ENCODE data around the gene IQCE. TPM values are rescaled to one million over a fixed set of nuclear protein-coding genes. Genes with fewer than 3 reads are reported as not detected.

The IQCE gene
- total RNA-seq, 3 donors from 2014 or later (not counting 1 experiment from before 2014, with no cell fraction given): 9.6 to 13.5 (median 11.3) TPM

DNA sequence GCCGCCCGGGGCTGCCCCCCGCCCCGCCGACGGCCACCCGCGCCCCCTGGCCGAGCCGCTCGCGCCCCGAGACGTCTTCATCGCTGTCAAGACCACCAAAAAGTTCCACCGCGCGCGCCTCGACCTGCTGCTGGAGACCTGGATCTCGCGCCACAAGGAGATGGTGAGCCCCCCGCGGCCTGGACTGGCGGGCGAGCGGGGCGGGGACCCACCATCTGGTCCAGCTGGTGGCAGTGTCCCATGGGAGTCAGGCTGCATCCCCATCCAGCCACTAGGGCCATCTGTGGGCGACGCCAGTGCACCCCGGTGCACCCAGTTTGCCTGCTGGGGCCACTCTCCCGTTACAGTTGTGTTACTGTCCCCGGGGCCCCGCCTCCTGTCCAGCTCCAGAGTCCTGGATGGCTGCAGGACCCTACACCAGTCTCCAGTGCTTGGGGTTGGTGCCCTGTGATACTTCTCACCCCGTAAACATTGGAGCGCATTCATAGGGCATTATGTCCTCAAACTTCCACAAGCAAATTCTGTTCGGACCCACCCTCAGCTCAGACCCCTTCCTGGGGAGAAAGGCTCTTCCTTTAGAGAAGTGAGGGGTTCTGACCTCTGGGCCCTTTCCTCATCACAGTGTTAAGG lies 38.5 kb upstream of the IQCE start:
- ATAC-seq: no peak

DNA sequence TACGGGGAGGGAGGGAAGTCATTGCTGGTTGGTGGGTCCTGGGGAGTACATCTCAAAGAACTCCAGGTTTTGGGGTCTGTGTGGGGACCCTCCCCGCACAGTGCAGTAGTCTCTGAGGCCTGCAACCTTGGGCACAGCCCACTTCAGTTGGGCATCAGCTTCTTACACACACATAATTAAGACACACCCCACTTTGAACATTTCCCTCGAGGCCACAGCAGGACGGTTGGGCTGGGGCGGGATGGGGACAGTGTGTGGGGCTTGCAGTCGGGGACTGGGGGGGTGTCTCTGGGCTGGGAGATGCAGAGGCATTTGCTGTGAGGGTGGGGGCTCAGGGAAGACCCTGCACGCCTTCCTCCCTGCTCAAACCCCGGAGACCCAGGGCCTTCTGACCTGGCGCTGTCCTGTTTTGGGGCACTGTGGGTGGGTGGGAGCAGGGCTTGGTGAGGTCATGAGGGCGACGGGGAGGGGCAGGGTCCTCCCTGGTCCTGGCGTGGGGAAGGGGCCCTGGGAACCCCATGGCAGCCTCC lies 38.0 kb upstream of the IQCE start:
- Histone ChIP-seq H3K36me3 (ENCODE audit: control insufficient read depth, insufficient read depth, low read length) (peaks cover 14% of the 10 kb centered on the region), H3K9me3 (ENCODE audit: control insufficient read depth, insufficient read depth, low read length) (no peaks in the 10 kb centered on the region), H3K27me3 (ENCODE audit: control insufficient read depth, insufficient read depth, low read length) (no peaks in the 10 kb centered on the region), H3K4me1 (ENCODE audit: control insufficient read depth, insufficient read depth, low read length) (peaks cover 60% of the 10 kb centered on the region), H3K27ac (ENCODE audit: low read length) (peak overlapping the region; percentile 65), H3K4me3 (ENCODE audit: low read length) (peak overlapping the region; percentile 71)
- ATAC-seq: peak in 1 of 3 donors; percentile 6
- Mint-ChIP-seq H3K27ac (peak overlapping the region; percentile 94 to 97), H3K27me3 (ENCODE audit: low read depth in 2 of 2) (no peaks in the 10 kb centered on the region), H3K4me1 (peaks cover 20 to 40% of the 10 kb centered on the region in 2 donors), H3K4me3 (peak overlapping the region; percentile 93), H3K9me3 (no peaks in the 10 kb centered on the region), H3K36me3 (no peaks in the 10 kb centered on the region)
- intact Hi-C loops (cut with micrococcal nuclease): loop anchor here (5.0 to 10.0 kb wide), 4 partner anchors 44 to 1614 kb away; partner anchors contain the start of genes GRIFIN and TTYH3
- DNase-seq: peak in 1 of 2 donors; percentile 47
- TF ChIP-seq, protein P1, sequence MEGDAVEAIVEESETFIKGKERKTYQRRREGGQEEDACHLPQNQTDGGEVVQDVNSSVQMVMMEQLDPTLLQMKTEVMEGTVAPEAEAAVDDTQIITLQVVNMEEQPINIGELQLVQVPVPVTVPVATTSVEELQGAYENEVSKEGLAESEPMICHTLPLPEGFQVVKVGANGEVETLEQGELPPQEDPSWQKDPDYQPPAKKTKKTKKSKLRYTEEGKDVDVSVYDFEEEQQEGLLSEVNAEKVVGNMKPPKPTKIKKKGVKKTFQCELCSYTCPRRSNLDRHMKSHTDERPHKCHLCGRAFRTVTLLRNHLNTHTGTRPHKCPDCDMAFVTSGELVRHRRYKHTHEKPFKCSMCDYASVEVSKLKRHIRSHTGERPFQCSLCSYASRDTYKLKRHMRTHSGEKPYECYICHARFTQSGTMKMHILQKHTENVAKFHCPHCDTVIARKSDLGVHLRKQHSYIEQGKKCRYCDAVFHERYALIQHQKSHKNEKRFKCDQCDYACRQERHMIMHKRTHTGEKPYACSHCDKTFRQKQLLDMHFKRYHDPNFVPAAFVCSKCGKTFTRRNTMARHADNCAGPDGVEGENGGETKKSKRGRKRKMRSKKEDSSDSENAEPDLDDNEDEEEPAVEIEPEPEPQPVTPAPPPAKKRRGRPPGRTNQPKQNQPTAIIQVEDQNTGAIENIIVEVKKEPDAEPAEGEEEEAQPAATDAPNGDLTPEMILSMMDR (IDR thresholded peaks at IDR 0.05): no peak
- 7% methylated on average over 10 of the region's 12 CpGs for WGBS (ENCODE audit: insufficient coverage)

More for the DNA sequence above, 38.5 kb upstream of the IQCE start:
- peaks cover 8% of the 10 kb centered on the region for H3K36me3 ChIP-seq (ENCODE audit: control insufficient read depth, insufficient read depth, low read length)
- TF ChIP-seq, protein P1 (IDR thresholded peaks at IDR 0.05): no peak
- Mint-ChIP-seq H3K27ac (peak overlapping the region; percentile 94 to 97), H3K36me3 (no peaks in the 10 kb centered on the region), H3K4me3 (peak overlapping the region; percentile 93), H3K9me3 (no peaks in the 10 kb centered on the region), H3K27me3 (ENCODE audit: low read depth in 2 of 2) (no peaks in the 10 kb centered on the region), H3K4me1 (peaks cover 20 to 37% of the 10 kb centered on the region in 2 donors)
- peak overlapping the region; percentile 5 for H3K27ac ChIP-seq (ENCODE audit: low read length)
- H3K4me3 ChIP-seq (ENCODE audit: low read length): peak overlapping the region; percentile 71
- peak in 1 of 2 donors; percentile 49 for DNase-seq
- H3K4me1 ChIP-seq (ENCODE audit: control insufficient read depth, insufficient read depth, low read length): peaks cover 54% of the 10 kb centered on the region
- WGBS (ENCODE audit: insufficient coverage): under 1% methylated on average over 37 of the region's 37 CpGs
- no peaks in the 10 kb centered on the region for H3K27me3 ChIP-seq (ENCODE audit: control insufficient read depth, insufficient read depth, low read length)
- intact Hi-C loops (cut with micrococcal nuclease): loop anchor here (5.0 to 10.0 kb wide), 4 partner anchors 43 to 1613 kb away; partner anchors contain the start of genes GRIFIN and TTYH3
- no peaks in the 10 kb centered on the region for H3K9me3 ChIP-seq (ENCODE audit: control insufficient read depth, insufficient read depth, low read length)

DNA sequence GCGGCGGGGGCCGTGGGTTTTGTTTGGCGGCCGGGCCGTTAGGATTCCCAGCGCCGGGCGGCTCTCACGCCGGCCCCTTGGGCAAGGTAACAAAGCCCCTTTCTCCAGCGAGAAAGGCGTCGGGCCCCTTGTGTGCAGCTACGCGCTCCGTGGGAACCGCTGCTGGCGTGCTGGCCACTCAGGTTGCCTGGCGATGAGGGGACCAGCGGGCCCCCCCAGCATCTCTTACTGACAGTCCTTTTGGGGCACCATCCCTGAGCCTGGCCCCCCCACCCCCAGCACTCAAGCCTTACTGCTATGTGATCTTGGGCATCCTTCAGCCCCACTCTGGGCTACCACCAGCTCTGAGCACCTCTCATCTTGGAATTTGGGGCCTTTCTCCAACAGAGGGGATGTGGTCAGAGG lies 37.4 kb upstream of the IQCE start:
- WGBS (ENCODE audit: insufficient coverage): 8% methylated on average over 21 of the region's 21 CpGs
- intact Hi-C loops (cut with micrococcal nuclease): loop anchor here (5.0 to 10.0 kb wide), 4 partner anchors 44 to 1614 kb away; partner anchors contain the start of genes GRIFIN and TTYH3
- ATAC-seq: peak in 1 of 3 donors; percentile 2

More for the DNA sequence above, 37.4 kb upstream of the IQCE start:
- TF ChIP-seq, protein P1 (IDR thresholded peaks at IDR 0.05): no peak
- peak overlapping the region; percentile 94 to 97 for H3K27ac Mint-ChIP-seq
- Histone ChIP-seq H3K27ac (ENCODE audit: low read length) (peak overlapping the region; percentile 65), H3K27me3 (ENCODE audit: control insufficient read depth, insufficient read depth, low read length) (no peaks in the 10 kb centered on the region), H3K4me1 (ENCODE audit: control insufficient read depth, insufficient read depth, low read length) (peaks cover 65% of the 10 kb centered on the region), H3K36me3 (ENCODE audit: control insufficient read depth, insufficient read depth, low read length) (peaks cover 19% of the 10 kb centered on the region), H3K4me3 (ENCODE audit: low read length) (peak overlapping the region; percentile 71), H3K9me3 (ENCODE audit: control insufficient read depth, insufficient read depth, low read length) (no peaks in the 10 kb centered on the region)
- no peaks in the 10 kb centered on the region for H3K36me3 Mint-ChIP-seq
- peaks cover 20 to 42% of the 10 kb centered on the region in 2 donors for H3K4me1 Mint-ChIP-seq
- no peak for DNase-seq
- H3K27me3 Mint-ChIP-seq (ENCODE audit: low read depth in 2 of 2): no peaks in the 10 kb centered on the region
- no peaks in the 10 kb centered on the region for H3K9me3 Mint-ChIP-seq
- H3K4me3 Mint-ChIP-seq: peak overlapping the region; percentile 92

Data from natural killer cell (primary cell).